HG03460 (cell line): ENCODE data around the gene CREB5.

Experiments
- ATAC-seq: cut with Tn5 transposase; IDR thresholded peaks from one replicate; pipeline ENCODE4 v1.9.1; 2021; ENCODE audit not compliant: unreplicated experiment

Gene CREB5

DNA sequence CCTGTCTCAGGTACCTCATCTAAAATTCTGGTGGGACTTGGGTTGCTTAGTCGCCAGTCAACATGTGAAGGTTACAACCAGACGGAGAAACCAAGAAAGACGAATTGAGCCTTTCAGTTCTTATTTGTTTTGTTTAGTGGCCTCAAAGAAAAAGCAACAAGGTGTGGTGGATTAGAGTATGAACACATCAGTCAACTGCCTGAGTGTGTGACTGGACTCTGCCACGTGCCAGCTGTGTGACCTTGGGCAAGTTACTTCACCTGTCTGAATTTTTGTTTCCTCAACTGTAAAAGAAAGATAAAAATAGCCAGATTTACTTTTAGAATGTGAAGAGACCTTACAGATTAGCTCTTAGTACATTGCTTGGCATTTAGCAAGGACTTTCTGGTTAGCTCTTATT is 259.2 kb downstream of the CREB5 start:
- ATAC-seq, result no peak

DNA sequence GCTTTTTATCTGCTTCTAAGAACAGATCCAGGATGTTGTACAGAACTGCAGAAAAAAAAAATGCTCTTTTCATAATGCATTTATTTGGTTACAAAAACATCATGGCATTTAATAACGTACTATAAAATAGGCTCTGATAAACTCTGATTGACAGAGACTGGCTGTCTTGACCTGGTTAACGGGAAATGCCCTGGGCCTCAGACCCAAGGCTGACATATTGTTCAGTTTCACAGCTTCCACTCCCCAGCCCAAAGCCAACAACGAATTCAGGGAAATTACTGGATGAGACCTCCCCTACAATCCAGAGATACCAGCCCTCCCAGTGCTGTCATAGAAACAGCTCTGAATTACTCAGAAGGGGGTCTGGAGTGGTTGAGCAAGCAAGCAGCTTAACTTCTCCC is 260.1 kb downstream of the CREB5 start:
- ATAC-seq, result no peak

- ATAC-seq, result no peak
These were observed 262.1 kb downstream of the CREB5 start for GRCh38 chr7:28674359-28674782.

- ATAC-seq, result no peak
These were observed 263.1 kb downstream of the CREB5 start for GRCh38 chr7:28675429-28675828.

DNA sequence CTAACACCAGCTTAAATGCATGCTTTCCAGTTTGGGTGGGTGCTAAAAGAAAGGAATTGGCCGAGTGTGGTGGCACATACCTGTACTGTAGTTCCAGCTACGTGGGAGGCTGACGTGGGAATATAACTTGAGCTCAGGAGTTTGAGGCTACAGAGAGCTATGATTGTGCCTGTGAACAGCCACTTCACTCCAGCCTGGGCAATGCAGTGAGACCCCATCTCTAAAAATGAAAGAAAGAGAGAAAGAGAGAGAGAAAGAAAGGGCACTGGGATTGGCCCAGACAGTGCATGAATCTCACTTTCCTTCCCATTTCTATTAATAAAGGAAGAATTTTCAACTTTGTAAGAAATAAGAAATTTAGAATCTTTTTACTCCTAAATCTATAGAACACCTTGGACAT is 265.4 kb downstream of the CREB5 start:
- no peak for ATAC-seq

GRCh38 chr7:28678431-28678965 is 266.2 kb downstream of the CREB5 start:
- ATAC-seq, result no peak

DNA sequence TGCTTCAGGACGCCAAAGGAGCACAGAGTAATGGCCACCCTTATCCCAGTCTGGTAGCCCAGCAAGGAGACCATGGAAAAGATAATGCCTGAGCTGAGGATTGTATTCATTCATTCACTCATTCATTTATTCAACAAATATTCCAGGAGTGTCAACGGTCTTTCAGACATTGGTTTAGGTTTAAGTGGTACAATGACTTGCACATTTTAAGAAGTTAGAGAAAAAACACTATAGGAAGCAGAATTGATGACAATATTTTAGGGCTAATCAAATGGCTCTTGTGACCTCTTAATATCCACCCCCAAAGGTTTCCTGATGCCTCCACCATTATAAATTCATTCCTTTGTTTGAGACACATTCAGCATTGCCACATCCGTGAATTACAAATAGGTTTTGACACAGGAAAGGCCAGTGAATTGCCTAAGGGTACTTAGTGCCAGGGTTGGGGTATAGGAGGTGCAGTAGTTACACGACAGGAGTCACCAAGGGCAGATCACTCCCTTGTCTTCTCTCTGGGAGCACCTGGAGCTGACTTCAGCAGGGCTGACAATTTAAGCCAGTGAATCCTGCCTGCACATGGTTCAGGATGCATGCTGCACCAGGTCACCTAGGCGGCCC is 269.5 kb downstream of the CREB5 start:
- no peak for ATAC-seq

- ATAC-seq, result no peak
These were observed 270.5 kb downstream of the CREB5 start for GRCh38 chr7:28682801-28683200.

GRCh38 chr7:28684650-28685241 is 272.4 kb downstream of the CREB5 start:
- ATAC-seq, result no peak

- no peak for ATAC-seq
These were observed 272.9 kb downstream of the CREB5 start for GRCh38 chr7:28685242-28685643.

- no peak for ATAC-seq
These were observed 273.5 kb downstream of the CREB5 start for GRCh38 chr7:28685644-28686417.

DNA sequence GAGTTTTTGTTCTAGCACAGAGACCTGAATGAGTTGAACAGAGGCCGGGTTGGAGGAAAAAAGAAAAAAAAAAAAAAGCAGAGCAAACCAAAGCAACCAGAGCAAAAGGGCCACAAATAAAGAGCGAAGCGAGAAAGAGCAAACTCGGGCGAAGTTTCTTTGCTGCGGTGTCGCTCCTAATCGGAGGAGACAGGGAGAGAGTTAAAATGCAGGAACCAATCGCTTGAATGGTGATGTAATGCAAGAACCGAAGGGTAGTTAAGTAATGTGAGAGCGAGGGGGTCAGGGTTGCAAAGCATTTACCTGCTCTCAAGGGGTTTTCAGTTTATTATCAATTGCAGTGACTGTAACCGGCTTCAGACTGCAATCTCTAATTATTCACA is 274.1 kb downstream of the CREB5 start:
- no peak for ATAC-seq

DNA sequence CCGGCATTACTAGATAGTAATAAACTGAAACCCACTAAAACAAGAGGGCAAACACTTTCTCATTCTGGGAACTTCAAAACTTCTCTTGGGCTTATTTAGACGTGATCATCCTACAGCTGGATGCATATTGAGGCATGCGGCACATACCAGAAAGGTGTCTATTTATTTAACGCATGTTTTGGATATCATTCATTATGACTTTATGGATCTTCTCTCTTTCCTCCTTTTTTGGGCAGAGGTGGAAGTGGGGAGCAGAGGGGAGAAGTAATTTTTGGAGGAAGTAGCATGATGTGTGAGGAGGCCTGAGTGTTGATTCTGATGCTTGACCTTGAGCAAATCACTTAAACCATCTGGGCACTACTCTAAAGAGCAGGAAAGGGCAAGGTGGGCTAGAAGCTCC is 275.2 kb downstream of the CREB5 start:
- ATAC-seq, result no peak

DNA sequence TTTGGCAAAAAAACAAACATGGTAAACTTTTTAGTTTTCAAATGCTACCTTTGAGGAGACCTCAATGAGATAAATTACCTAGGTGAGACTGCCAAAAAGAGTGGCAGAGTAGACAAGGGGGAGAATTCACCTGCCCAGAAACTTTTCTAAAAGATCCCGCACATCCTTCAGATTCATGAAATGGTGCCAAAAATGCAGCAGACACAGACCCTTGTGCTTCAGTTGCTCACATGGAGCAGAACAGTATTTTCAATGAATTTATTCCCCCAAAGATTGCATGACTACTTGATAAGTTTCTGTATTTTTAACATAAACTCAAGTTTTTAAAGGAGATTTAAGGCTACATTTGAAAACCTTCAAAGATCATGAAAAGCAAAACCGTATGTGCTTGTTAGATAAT is 275.9 kb downstream of the CREB5 start:
- ATAC-seq, result no peak

DNA sequence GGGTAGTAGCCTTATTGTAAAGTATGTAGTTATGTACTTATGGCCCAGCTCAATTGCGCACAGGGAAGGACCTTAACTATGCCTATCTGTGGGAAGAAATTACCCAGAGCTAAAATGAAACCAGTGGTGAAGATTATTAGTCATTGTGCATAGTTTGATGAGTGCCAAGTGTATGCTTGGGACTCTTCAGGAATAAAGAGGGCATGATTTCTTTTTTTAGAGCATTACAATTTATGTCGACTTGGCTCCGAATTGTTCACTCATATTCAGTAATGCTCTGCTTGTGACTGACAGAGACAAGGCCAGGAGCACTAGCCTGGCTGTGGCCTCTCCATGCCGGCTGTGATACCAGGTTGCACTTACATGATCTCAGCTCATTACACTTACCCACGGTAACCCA is 276.3 kb downstream of the CREB5 start:
- no peak for ATAC-seq

DNA sequence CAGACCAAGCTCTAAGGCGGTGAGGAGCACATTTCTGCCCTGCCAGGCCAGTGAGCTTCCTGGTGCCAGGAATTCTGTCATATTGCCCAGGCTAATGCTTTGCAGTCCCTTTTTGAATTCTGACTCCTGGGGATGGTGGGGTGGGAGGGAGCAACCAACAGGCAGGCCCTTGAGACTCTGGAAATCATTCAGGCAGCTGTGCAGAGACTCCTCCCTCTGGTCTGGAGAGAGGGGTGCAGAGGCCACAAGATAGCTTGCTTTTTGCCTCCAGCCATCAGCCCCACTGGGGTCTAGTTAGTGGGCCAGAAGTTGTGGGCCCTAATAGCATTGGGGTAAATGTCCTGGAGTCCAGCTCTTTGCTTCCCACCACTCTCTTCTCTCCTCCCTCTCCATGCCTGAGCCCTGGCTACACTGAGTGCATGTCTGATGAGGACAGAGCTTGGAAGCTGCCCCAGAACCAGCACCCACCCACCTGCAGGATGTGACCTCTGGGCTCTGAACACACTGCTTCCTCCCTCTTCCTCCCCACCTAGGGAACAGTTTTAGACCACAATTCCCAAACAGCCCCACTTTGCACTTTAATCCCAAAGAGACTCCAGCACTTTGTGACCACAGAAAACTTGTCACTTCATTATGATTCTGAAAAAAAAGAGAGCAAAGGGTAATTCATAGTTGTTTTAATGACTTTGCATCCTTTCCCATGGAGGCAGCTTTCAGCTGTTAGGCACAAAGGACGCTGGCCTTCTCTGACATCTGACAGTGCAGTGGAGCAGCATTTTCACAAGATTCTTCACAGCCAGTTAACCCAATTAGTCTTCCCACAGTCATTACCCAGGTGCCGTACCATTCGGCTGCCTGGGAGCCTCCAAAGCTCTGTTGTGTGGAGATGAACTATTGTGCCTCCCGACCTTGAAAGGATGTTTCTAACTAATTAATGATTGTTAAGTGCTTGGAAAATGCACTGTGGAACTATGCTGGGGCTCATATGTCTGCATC is 283.3 kb downstream of the CREB5 start:
- no peak for ATAC-seq

- ATAC-seq, result no peak
These were observed 285.7 kb downstream of the CREB5 start for GRCh38 chr7:28697913-28698563.

- ATAC-seq, result no peak
These were observed 286.5 kb downstream of the CREB5 start for GRCh38 chr7:28698840-28699239.

DNA sequence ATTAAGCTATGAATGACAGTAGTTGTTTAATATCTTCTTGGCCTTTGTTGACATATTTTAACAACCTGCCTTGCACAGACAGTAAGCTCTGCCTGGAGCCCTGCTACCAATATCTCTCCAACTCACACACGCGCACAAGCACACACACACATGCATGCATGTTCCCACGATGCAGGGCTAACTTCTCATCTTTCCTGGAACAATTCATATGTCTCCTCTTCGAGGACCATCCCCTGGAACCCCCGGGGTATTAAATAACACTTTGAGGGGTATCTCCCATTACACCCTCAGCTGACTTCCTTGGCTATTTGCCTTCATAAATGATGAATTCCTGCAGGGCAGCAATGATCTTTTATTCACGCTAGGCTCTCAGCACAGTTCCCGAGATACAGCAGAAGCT is 287.8 kb downstream of the CREB5 start:
- ATAC-seq, result no peak

DNA sequence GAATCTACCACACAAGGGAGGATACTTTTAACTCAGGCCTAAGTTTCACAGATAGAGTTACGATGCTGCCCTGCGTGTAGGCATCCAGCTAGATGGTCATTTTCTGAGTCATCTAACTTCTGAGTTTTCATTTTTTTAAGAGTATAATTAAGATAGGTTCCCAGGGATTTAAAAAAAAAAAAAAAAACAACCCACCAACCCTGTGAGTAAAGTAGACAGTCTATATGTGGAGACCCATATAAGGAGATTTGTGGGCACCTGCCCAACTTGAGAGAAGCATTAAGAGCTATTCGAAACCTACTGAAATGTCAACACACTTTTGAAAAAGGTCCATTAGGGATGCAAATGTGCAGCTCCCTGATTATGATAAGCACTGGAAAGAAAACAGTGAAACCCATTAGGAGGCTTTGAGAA is 288.5 kb downstream of the CREB5 start:
- no peak for ATAC-seq
